Glomerular endothelial cell (primary cell): ENCODE results near the gene LILRB5. TPM values are rescaled to one million over a fixed set of nuclear protein-coding genes. Genes with fewer than 3 reads are reported as not detected.
"Not testable (repeated sequence)": the region's sequence is repeated elsewhere in the genome, so short reads cannot be mapped to it uniquely, and the experiment has no call there.

Source experiments
- DNase-seq: peaks from one replicate; pipeline ENCODE4 v3.0.0-alpha.2; 2011; ENCODE audit warnings: low read depth, low spot score; ENCODE audit errors: extremely low read depth
- total RNA-seq: library from RNA; depleted of rRNA; stranded (reverse); fragments of >200 nt; gene quantifications from 2 replicates; pipeline ENCODE4 v1.2.3, GENCODE V29; 2015

Gene LILRB5
- total RNA-seq, 1 donor from 2014 or later, result not detected

DNA sequence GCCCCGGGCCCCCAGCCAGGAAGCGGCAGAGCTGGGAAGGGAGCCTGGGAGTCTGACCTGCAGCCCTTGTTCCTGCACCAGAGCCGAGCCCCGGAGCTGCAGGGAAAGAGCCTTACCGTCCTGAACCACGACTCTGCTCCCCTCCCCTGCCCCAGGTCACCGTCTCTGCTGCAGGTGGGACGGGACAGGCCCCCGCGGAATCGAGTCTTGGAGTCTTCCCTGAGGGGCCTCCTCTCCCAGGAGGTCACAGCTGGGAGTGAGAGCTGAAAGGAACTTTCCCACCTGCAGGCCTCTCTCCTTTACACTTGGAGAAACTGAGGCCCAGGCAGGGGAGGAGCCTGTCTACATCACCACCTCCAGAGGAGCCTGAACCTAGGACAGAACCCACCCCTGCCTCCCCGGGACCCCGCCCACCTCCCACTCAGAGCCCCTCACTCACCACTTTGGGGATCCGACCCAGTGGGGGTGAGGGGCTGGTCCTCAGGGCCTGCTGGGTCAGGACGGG lies 20.1 kb upstream of the LILRB5 start:
- DNase-seq, result not testable (repeated sequence)

DNA sequence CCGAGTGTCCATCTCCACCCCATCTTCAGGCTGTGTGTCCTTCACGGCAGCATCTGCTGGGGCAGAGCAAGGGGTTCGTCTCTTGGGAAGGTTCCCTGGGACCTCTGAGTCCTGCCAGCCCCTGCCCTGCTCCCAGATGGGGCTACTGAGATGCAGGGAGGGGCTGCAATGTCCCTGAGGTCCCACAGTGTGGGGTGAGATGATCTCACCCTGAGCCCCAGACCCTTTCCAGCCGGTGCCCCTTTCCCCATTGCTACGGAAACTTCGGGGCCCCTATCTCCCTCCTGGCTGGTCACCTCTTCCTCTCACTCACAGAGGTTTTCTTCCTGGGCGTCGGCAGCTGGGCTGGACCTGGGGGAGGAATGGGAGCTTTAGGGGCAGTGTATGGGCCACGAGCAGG lies 18.9 kb upstream of the LILRB5 start:
- no peak for DNase-seq

GRCh38 chr19:54274516-54274915 lies 17.4 kb upstream of the LILRB5 start:
- not testable (repeated sequence) for DNase-seq

DNA sequence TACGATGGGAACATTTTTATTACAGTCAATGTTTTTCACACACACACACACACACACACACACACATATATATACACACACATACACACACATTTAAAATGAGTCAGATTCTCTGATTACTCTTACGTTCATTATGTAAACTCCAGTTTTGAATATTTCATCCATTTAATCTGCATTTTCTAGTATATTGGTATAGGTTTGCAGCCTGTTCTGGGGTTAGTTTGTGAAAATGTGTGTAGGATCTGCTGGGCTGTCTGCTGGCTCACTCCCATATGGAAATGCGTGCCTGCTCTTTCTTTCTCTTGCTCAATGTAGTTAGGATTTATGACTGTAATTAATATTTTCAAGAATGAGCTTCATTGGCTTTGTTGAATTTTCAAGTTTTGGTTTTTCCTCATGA lies 16.7 kb upstream of the LILRB5 start:
- no peak for DNase-seq

- DNase-seq, result not testable (repeated sequence)
These were observed 15.1 kb upstream of the LILRB5 start for GRCh38 chr19:54272181-54272580.

- DNase-seq, result not testable (repeated sequence)
These were observed 14.5 kb upstream of the LILRB5 start for GRCh38 chr19:54271587-54271986.

DNA sequence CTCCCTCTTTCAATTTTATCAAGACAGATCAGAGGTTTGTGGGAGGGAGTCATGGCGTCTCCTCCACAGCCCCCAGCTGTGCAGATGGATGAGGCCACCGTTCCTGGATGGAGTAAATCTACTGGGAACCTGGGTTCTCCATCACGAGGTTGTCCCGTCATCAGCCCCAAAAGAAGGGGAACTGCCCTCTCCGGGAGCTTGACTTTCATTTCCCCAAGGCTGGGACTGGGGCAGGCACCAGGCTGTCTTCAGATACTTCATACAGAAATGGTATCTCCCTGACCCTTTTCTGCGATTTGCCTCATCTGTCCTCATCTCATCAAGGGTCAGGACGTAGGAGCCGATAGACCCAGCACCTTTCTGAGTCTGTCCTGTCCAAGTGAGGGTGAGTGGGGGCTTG lies 14.0 kb upstream of the LILRB5 start:
- DNase-seq, result no peak

GRCh38 chr19:54268936-54269335 lies 11.9 kb upstream of the LILRB5 start:
- DNase-seq, result no peak

- peak; percentile 42 for DNase-seq
These were observed 9.1 kb upstream of the LILRB5 start for GRCh38 chr19:54266133-54266532.

DNA sequence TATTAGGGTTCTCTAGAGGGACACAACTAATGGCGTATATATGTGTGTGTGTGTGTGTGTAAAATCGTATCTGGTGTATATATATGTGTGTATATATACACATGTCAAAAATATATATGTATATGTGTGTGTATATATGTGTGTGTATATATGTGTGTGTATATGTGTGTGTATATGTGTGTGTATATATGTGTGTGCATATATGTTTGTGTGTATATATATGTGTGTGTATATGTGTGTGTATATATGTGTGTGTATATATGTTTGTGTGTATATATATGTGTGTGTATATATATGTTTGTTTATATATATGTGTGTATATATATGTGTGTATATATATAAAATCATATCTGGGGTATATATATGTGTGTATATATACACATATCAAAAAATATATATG lies 5.4 kb upstream of the LILRB5 start:
- DNase-seq, result no peak

- DNase-seq, result no peak
These were observed 5.0 kb upstream of the LILRB5 start for GRCh38 chr19:54262066-54262465.

DNA sequence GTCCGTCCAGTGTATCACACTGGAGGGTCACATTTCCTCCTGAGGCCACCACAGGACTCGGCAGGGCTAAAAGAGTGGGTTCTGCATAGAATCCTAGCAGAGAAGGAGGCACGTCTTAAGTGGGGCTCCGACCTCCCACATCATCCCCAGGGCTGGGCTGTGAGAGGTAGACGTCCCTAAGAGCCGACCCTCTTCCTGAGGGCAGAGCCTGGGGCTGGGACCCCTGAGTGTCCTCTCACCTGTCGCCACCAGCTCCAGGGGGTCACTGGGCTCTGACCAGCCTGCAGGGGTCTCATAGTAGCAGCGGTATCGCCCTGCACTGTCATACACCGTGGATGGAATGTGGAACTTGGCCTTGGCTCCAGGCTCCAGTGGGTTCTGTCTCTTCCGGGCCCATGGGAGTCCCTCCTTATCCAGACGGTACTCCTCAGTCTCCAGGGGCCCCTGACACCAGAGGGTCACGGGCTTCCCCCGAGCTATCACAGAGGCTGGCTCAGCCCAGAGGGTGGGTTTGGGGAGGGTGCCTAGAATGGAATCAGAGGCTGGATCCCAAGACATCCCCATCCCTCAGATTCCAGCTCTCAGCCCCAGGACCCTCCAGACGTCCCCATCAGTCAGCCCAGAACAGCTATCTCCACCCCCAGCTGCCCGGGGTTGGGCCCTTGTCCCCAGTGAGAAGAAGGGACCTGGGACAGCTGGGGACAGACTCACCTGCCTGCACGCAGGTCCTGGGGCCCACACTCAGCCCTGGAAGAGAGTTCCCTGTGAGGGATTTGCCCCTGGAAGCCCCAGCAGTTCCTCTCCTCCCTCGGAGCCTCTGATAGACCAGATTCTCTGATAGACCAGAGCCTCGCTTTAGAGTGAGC lies 590 bp downstream of the LILRB5 start:
- DNase-seq, result no peak

DNA sequence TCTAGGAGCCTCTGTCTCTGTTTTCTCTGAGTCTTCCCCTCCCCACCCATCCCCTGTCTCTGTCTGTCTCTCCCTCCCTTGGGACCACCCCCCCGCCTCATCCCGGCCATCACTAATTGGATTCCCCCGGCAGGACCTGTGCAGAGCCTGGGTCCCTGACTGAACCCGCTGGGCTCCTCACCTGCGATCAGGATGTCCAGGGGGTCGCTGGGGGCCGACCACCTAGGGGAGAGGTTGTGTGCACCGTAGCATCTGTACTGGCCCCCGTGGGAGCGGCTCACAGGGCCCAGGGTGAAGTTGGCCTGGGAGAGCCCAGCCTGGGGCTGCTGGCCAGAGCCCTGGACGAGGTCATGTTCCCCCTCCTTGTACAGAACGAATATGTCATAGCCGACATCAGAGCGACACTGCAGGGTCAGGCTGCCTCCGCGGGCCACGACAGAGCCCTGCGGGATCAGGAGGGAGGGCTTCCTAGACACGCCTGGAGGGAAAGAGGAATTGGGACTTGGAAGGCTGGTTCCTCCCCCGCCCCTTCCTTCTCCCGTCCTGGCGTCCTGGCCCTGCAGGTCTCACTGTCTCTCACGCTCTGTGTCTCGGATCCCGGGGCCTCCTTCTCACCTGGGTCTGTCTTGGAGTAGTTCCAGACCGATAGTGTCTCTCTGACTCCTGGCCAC lies 1.8 kb downstream of the LILRB5 start:
- DNase-seq, result no peak

DNA sequence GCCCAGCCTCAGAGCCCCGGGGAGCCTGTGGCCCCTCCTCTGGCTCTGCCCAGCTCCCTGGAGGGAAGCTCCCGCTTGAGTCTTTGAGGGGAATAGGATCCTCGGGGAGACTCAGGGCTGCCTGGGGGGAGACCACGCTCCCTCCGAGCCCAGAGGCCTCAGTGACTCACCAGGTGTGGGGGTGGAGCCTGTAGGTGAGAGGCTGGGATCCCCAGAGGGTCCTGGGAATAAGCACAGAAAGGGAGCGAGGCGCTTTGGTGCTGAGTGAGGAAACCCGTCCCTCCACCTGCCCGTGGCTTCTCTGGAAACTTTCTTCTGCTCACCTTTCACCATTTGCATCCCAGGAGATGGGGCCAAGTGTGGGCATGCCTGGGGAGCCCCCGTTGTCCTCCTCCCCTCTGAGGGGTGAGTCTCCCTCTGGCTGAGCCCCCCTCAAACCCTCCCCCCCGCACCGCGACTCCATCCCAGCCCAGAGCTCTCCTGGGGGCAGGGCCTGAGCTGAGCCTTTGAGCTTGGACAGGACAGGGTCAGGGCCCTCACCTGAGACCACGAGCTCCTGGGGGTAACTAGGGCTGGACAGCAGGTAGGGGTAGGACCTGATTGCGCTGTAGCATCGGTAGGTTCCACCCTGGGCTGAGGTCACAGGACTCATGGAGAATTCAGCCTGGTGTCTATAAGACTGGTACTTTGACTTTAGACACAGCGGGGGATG lies 2.7 kb downstream of the LILRB5 start:
- no peak for DNase-seq

DNA sequence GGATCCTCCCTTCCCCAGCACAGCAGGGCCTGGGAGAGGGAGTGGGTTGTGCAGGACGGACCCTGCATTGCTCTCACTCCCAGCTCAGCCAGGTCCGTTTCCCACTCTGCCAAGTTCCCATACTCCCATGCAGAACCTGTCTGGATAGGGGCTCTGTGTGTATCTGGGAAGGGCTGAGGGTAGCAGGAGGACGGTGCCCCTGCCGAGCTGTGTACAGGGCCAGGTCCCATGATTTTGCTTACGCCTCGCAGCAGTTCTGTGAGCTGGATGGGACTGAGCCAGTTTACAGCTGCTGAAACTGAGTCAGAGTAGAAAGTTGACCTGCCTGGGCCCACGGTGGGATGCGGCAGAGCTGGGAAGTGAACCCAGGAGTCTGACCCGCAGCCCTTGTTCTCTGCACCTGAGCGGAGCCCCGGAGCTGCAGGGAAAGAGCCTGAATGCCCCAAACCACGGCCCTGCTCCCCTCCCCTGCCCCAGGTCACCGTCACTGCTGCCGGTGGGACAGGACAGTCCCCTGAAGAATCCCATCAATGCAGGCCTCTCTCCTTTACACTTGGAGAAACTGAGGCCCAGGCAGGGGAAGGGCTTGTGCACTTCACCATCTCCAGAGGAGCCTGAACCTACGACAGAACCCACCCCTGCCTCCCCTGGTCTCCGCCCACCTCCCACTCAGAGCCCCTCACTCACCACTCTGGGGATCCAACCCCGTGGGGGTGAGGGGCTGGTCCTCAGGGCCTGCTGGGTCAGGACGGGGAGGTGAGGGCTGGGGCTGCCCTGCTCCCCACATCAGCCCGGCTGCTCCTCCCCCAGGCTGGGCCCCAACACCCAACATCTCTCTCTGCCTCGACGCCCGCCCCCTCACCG lies 3.5 kb downstream of the LILRB5 start:
- DNase-seq, result no peak

DNA sequence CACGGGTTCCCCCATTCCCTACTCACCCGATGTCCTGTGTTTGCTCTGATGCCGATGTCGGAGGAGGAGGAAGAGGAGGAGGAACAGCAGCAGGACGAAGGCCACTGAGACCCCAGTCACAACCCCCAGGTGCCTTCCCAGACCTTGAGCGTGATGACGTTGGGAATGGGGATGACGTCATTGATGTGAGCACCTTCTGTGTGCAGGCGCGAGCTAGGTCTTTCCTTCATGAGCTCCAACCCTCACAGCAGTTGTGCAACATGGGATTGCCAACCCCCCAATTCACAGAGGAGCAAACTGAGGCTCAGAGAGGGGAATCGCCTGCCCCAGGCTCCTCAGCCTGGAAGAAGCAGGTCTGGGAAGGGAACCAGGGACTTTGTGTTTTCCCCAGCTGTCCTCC lies 4.2 kb downstream of the LILRB5 start:
- DNase-seq, result no peak

DNA sequence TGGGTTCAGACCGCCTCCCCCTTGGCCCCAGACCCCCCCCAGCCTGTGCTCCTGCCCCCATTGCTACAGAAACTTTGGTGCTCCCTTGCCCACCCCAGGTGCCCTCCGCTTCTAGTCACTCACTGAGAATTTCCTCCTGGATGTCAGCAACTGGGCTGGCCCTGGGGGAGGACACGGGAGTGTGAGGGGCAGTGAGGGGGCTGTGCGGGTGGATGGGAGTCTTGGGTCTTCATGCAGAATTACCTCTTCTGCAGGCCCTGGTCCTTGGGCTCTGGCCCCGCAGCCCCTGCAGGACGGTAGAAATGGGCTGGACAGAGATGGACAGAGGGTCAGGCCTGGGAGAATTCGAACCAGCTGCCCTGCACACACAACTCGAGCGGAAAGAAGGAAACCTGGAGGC lies 4.8 kb downstream of the LILRB5 start:
- no peak for DNase-seq

DNA sequence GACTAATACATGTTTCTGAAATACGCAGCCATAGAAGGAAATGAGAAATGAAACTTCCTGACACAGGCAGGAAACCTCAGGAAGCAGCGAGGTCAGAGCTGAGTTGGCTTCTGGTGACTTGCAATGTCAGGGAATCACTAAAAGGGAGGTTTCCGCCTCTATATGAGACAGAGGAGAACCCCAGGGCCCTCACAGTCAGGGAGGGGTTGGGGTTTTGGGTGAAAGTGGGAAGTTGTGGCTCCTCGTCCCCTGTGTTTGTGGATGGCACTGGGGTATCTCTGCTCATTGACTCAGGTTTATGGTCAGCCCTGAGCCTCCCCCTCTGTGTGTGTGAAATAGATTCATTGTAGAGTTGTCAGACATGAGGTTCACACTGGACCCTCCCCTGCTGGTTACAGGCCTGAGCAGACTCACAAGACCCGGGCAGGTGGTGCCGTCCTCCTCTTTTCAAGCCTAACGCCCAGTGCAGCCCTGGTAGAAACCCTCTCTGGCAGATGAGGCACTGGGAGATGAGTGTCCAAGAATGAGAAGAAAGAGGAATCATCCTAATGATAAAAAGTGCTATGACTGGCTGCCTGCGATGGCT lies 9.0 kb downstream of the LILRB5 start:
- DNase-seq, result no peak

DNA sequence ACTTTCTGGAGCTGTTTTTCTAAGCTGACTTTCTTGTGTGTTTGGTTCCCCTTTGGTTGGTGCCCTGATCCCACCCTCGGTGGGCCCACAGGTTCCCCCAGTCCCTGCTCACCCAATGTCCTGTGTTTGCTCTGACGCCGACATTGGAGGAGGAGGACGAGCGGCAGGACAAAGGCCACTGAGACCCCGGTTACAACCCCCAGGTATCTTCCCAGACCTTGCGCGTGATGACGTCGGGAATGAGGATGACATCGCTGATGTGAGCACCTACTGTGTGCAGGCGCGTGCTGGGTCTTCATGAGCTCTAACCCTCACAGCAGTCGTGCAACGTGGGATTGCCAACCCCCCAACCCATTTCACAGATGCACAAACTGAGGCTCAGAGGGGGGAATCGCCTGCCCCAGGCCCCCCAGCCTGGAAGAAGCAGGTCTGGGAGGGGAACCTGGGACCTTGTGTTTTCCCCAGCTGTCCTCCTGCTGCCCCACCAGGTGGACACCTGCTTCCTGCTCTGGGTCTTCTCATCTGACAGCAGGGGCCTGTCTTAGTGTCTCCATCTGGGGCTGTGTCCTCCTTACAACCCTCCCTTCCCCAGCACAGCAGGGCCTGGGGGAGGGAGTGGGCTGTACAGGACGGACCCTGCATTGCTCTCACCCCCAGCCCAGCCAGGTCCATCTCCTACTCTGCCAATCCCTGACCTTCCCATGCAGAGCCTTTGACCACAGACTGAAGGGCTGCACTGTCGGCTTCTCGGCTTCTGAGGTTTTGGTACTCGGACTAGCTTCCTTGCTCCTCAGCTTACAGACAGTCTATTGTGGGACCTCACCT lies 9.8 kb downstream of the LILRB5 start:
- no peak for DNase-seq
